ENCODE measurements around the gene SLC49A4. TPM values are rescaled to one million over a fixed set of nuclear protein-coding genes. Genes with fewer than 3 reads are reported as not detected.

The SLC49A4 gene
- total RNA-seq, 1 experiment from 2014 or later = 11.3 TPM

DNA sequence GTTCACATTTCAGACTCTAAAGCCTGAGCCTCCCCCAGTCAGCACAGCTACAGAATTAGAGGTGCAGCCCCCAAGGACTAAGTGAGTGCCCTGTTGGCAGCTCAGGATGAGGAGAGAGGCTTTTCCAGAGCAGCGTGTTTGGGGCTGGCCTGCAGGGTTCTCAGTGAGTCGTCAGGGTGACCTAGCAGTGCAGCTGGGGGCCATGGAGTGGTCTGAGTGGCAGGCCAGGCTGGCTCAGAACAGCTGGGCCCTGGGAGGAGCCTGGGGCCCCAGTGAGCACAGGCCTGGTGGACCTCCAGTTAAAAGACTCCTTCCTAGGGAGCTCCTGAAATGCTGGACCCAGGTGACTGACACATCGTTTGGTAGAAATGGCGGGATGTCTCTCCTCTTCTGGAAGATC lies 108.3 kb downstream of the SLC49A4 start:
- ATAC-seq (peak; percentile 32; the same call in 1 of the 2 replicates), DNase-seq (ENCODE audit: low read depth, low spot score) (no peak)
- Histone ChIP-seq H3K4me2 (ENCODE audit: low read length) (no peak overlapping the region), H4K20me1 (ENCODE audit: insufficient read depth) (no peaks in the 10 kb centered on the region), H2AFZ (ENCODE audit: low read depth, low read length, poor library complexity, severe bottlenecking) (no peak overlapping the region), H3K36me3 (ENCODE audit: control insufficient read depth in 1 of 2, insufficient read depth in 2 of 2, low read length in 2 of 2) (no peaks in the 10 kb centered on the region), H3K79me2 (ENCODE audit: insufficient read depth, low read length) (no peaks in the 10 kb centered on the region), H3K9ac (ENCODE audit: low read length) (no peak overlapping the region), H3K4me1 (ENCODE audit: control insufficient read depth in 1 of 2, insufficient read depth in 2 of 2, low read length in 2 of 2) (no peaks in the 10 kb centered on the region), H3K9me2 (ENCODE audit: insufficient read depth) (no peaks in the 10 kb centered on the region), H3K9me3 (ENCODE audit: control insufficient read depth in 1 of 2, insufficient read depth in 1 of 2, low read depth in 1 of 2, low read length in 2 of 2) (peaks cover 0 to 5% of the 10 kb centered on the region in 2 experiments; a peak in 1 of 4 replicates), H3K4me3 (replicated peaks in 1 of 2; ENCODE audit: low read depth in 1 of 2, low read length in 2 of 2) (no peak overlapping the region), H3K27ac (ENCODE audit: low read depth, low read length) (no peak overlapping the region), H3K27me3 (ENCODE audit: insufficient read depth, low read length) (no peaks in the 10 kb centered on the region)
- CTCF ChIA-PET = no interaction called here
- intact Hi-C loops (cut with micrococcal nuclease) = no loop called here
- BruUV-seq (replicated peaks) = no TSS peak
- RAD21 ChIA-PET (ENCODE audit: low non-redundant PET in 1 of 2, low total read pairs in 2 of 2, uncharacterized antibody in 2 of 2, unreplicated experiment in 2 of 2) = no interaction called here
- POLR2A ChIA-PET = no interaction called here
- no peak for TF ChIP-seq EZH2 (IDR thresholded peaks at IDR 0.05)
- TF ChIP-seq, protein P1, sequence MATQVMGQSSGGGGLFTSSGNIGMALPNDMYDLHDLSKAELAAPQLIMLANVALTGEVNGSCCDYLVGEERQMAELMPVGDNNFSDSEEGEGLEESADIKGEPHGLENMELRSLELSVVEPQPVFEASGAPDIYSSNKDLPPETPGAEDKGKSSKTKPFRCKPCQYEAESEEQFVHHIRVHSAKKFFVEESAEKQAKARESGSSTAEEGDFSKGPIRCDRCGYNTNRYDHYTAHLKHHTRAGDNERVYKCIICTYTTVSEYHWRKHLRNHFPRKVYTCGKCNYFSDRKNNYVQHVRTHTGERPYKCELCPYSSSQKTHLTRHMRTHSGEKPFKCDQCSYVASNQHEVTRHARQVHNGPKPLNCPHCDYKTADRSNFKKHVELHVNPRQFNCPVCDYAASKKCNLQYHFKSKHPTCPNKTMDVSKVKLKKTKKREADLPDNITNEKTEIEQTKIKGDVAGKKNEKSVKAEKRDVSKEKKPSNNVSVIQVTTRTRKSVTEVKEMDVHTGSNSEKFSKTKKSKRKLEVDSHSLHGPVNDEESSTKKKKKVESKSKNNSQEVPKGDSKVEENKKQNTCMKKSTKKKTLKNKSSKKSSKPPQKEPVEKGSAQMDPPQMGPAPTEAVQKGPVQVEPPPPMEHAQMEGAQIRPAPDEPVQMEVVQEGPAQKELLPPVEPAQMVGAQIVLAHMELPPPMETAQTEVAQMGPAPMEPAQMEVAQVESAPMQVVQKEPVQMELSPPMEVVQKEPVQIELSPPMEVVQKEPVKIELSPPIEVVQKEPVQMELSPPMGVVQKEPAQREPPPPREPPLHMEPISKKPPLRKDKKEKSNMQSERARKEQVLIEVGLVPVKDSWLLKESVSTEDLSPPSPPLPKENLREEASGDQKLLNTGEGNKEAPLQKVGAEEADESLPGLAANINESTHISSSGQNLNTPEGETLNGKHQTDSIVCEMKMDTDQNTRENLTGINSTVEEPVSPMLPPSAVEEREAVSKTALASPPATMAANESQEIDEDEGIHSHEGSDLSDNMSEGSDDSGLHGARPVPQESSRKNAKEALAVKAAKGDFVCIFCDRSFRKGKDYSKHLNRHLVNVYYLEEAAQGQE (IDR thresholded peaks at IDR 0.05; ENCODE audit: low read depth) = no peak
- TF ChIP-seq FOSL1 (IDR thresholded peaks at IDR 0.05; ENCODE audit: low read depth) = no peak
- TF ChIP-seq POLR2A (IDR thresholded peaks at IDR 0.05; ENCODE audit: borderline replicate concordance, extremely low read depth, insufficient read depth, insufficient read length) = no peak
- TF ChIP-seq POLR2AphosphoS5 (IDR thresholded peaks at IDR 0.05; ENCODE audit: low read depth, low read length) = no peak
- TF ChIP-seq SP1 (IDR thresholded peaks at IDR 0.05; ENCODE audit: low read depth) = no peak
- TF ChIP-seq YY1 (IDR thresholded peaks at IDR 0.05; ENCODE audit: extremely low read depth, insufficient replicate concordance, low read depth, low read length) = no peak
- TF ChIP-seq EGR1 (IDR thresholded peaks at IDR 0.05; ENCODE audit: low read depth) = no peak
- no peak for TF ChIP-seq SIN3A (IDR thresholded peaks at IDR 0.05; ENCODE audit: low read depth)
- no peak for TF ChIP-seq RAD21 (IDR thresholded peaks at IDR 0.05; ENCODE audit: low read depth)
